Ovary (tissue), 1 donor: Measurements from ENCODE around the gene LAYN.

Source experiments
- EP300 ChIP-seq: sonication (generic); formaldehyde crosslinking; IDR thresholded peaks from one replicate; pipeline ENCODE4 v1.6.1; 2017; ENCODE audit warnings: antibody characterized with exemption
- POLR2A ChIP-seq: fragments of 450-650 bp; IDR thresholded peaks from one replicate; pipeline ENCODE4 v1.6.1; 2017; ENCODE audit warnings: antibody characterized with exemption, mild to moderate bottlenecking, moderate library complexity

- no peak for TF ChIP-seq POLR2A
- TF ChIP-seq EP300 = no peak
These were observed 67.2 kb downstream of the LAYN start for GRCh38 chr11:111607751-111608150.
